HG03066 (cell line): Measurements from ENCODE around the gene FOXO6.

Experiments used
- ATAC-seq: cut with Tn5 transposase; IDR thresholded peaks from one replicate; pipeline ENCODE4 v1.9.1; 2021; ENCODE audit warnings: low read depth; ENCODE audit not compliant: unreplicated experiment

FOXO6 gene

GRCh38 chr1:41419584-41420295 is 58.5 kb downstream of the FOXO6 start:
- ATAC-seq, result no peak

- ATAC-seq, result no peak
These were observed 59.1 kb downstream of the FOXO6 start for GRCh38 chr1:41420351-41420750.

GRCh38 chr1:41420860-41421259 is 59.6 kb downstream of the FOXO6 start:
- ATAC-seq, result no peak

DNA sequence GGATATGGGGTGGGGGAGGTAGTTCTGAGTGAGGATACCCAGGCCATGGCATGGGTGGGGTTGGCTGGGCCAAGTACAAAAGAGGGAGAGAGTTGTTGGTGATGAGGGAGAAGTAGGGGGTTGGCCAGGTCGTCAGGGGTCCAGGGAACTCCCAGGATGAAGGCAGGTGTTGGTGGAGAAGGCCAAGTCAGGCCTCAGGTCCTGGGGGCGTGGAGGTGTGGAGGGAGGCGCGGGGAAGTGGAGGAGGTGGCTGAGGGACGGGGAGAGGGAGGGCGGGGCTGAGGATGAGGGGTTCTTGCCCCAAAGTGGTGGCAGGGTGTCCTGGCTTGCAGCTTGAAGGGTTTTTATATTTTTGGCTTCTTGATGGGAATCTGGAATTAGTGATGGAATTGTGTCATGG is 61.1 kb downstream of the FOXO6 start:
- no peak for ATAC-seq

DNA sequence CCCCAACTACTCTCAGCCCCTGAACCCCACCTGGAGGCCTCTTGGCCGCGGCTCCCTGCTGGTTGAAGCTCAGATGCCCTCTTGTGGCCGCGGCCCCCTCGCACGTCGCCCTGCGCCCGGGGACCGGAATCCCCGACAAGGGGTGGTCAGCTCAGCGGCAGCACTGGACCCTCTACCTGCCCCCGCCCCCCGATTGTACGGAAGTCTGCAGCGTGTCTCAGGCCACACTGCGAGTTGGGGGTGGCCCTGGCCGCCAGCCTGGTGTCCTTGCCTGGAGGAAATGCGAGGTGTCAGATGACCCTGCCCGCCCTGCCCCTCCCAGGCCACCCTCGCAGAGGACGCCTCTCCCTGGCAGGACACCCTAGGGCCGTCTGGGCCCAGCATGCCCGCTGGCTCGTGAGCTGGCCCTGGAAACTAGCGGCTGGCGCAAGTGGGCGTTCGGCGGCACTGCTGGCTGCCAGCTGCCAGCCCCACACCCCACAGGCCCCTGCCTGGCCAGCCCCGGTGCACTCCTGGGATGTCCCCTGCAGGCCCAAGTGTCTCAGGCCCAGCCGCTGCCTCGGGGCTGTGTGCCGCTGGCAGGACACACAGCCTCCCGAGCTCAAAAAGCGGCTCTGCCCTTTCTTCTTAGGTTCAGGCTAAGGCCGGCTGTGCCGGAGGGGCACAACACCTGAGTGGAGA is 62.4 kb downstream of the FOXO6 start:
- ATAC-seq, result no peak

DNA sequence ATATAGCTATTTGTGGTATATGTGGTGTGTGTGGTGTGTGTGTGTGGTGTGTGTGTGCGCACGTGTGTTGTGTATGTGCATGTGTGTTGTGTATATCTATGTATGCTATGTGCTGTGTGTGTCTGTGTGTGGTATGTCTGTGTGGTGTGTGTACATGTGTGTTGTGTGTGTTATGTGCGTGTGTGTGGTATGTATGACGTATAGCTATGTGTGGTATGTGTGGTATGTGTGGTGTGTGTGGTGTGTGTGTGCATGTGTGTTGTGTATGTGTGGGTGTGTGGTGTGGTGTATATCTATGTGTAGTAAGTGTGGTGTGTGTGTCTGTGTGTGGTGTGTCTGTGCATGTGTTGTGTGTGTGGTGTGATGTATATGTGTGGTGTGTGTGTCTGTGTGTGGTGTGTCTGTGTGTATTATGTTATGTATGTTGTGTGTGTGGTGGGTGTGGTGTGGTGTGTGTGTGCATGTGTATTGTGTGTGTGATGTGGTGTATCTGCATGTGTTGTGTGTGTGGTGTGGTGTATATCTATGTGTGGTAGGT is 63.4 kb downstream of the FOXO6 start:
- ATAC-seq, result no peak

DNA sequence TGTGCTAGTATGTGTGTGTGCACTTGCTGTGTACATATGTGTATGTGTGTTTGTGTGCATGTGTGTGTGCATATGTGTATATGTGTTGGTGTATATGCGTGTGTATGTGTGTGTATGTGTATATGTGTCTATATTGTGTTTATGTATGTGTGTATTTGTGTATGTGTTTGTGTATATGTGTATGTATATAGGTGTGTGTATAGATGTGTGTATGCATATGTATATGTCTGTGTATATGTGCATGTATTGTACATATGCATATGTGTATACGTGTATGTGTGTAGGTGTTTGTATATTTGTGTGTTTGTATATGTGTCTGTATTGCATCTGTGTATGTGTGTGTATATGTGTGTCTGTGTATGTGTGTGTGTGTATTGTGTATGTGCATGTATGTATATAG is 64.1 kb downstream of the FOXO6 start:
- ATAC-seq, result no peak

DNA sequence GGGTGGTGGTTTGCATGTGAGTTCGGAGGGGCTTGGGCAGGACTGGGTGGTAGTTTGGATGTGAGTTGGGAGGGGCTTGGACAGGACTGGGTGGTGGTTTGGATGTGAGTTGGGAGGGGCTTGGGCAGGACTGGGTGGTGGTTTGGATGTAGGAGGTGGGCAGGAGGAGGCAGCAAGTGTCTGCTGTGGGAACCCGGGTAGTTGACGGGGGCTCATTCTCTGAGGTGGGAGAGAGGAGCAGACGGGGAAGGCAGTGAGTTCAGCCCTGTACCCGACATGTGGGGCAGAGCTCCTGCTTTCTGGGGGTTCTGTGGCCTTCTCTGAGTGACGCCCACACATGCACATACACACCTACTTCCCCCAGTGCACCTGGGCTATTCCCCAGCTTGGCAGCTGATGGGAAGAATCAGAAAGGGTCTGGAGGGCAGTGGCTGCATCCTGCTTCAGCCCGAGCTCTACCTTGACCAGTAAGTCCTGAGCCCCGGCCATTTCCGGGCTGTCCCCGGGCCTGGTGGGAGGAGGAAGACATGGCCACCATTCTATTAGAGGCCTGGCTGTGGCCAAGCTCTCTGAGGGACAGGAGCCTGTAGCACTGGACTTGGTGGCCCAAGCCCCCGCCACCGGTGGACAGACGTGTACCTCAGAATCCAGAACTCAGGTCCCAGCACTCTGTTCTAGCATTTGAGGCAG is 65.1 kb downstream of the FOXO6 start:
- no peak for ATAC-seq

DNA sequence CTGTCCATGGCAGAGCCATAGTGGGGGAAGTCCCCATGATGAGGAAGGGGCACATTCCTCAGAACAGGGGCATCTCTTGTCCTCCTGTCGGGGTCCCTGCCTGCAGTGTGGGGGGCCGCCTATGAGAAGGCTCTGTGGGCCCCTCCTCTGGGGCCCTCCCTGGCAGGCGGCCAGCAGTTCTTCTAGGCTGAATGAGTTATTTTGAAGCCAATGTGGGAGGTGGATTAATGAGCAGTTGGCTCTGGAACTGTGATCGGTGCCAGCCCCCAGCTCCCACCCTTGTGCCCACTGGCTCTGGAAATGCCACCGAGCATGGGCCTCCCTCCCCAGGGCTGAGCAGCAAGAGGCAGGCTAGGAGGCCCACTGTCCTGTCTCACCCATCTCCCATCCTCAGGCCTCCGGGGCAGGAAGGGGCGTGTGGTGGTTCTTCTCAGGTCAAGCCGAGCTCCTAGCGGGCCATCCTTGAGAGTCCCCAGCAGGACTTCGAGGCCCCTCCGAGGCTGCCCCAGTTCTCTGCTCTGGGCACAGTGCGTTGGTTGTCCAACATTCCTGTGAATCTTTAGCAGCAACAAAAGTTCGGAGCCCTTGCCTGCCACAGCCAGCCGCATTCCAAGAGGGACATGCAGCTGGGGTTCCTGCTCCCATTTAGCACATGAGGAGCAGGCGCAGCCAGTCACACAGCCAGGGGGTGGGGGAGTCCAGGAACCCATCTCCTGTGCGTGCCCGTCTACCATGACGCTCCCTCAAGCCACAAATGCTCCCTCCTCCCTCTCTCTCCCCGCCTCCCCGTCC is 66.1 kb downstream of the FOXO6 start:
- ATAC-seq, result no peak

GRCh38 chr1:41427916-41428737 is 66.9 kb downstream of the FOXO6 start:
- ATAC-seq, result no peak

DNA sequence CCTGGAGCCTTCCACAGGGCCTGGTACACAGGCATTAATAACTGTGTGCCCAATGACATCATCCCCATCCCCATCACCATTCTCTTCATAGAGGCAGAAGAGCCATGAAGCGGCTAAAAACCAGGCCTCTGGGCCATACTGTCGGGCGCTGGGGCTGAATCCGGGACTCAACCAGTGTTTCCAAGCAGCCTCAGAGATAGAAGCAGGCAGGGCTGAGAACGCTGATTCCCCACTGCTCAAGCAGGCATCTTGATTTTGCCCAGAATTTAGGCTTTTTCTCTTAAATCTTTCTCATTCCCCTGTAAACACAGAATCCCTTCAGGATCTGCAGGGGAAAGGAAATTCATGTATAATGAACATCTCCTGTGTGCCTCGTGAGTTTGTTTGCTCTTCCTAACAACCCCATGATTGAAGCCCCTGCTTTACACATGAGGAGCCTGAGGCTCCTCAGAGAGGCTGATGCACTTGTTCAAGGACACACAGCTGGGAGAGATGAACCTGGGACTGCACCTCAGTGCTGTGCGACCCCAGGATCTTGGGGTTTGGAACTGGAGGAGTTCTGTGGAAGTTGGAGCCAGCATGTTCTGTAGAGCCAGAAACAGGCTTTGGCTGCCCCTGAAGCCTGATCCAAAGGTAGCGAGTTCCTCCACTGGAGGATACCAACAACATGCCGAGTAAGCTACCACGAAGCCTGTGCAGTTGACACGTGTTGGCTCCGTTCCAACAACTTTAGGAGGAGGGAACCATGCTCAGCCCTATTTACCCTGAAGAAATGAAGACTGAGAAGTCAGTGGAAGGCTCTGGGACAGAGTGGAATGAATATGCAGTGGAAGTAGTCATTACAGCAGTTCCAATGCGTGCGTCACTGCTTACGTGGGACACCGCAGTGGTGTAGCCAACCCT is 67.8 kb downstream of the FOXO6 start:
- ATAC-seq, result no peak

- ATAC-seq, result no peak
These were observed 68.4 kb downstream of the FOXO6 start for GRCh38 chr1:41429641-41430035.

GRCh38 chr1:41430069-41430468 is 68.8 kb downstream of the FOXO6 start:
- no peak for ATAC-seq

DNA sequence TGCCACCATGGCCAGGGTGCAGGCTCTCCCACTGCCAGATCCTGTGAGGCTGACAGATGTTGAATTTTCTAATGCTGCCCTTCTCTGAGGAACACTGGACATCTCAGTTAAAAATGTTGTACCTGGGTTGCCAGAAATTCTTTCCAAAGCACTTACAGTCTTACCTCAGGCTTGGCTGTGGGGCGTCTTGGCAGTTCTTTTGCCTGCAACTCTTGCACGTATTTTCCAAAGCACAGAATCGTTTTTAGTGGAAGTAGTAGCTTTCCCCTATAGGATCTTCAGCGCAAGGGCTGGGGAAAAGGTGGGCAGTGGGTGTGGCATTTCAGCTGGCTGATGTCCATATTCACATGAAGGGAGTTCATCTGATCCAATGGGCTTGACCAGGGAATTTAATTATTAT is 69.3 kb downstream of the FOXO6 start:
- no peak for ATAC-seq

- no peak for ATAC-seq
These were observed 70.5 kb downstream of the FOXO6 start for GRCh38 chr1:41431490-41432350.
